Thyroid gland (tissue), 4 donors: ENCODE measurements around the gene KLK1. TPM values are rescaled to one million over a fixed set of nuclear protein-coding genes. Genes with fewer than 3 reads are reported as not detected.
A peak's percentile ranks its signal among the peaks of the same experiment; 100 is the strongest.

ENCODE experiments used
- DNase-seq, 2 donors: peaks; one replicate each; pipeline ENCODE4 v3.0.0-alpha.2; 2019
- H3K27ac ChIP-seq, 3 donors: fragments of 200-600 bp; sonication (generic); 1 replicate in 2 of 3; 2 replicates in 1 of 3; pipeline ENCODE4 v1.5.1; 2016 to 2019; ENCODE audit warnings: mild to moderate bottlenecking in 1 of 3, moderate library complexity in 1 of 3
- H3K27me3 ChIP-seq: fragments of 200-600 bp; sonication (generic); one replicate; pipeline ENCODE4 v1.5.1; 2019
- H3K36me3 ChIP-seq, 2 donors: fragments of 200-600 bp; sonication (generic); one replicate each; pipeline ENCODE4 v1.5.1; 2016 to 2019
- H3K4me1 ChIP-seq, 2 donors: fragments of 200-600 bp; sonication (generic); one replicate each; pipeline ENCODE4 v1.5.1; 2017 to 2019
- H3K4me3 ChIP-seq, 3 donors: fragments of 200-600 bp; sonication (generic); replicated peaks in 1 of 3; 1 replicate in 2 of 3; 2 replicates in 1 of 3; pipeline ENCODE4 v1.5.1; 2016; ENCODE audit warnings: mild to moderate bottlenecking in 1 of 3
- H3K9me3 ChIP-seq: fragments of 200-600 bp; sonication (generic); one replicate; pipeline ENCODE4 v1.5.1; 2017
- POLR2A ChIP-seq, 2 donors: fragments of 450-650 bp; IDR thresholded peaks; one replicate each; pipeline ENCODE4 v1.6.1; 2017; ENCODE audit warnings: antibody characterized with exemption in 2 of 2, mild to moderate bottlenecking in 2 of 2, moderate library complexity in 1 of 2
- WGBS, 2 donors: methylation state at CpG; one replicate each; pipeline ENCODE4 v1.1.5; 2017; 5-methylcytosine and 5-hydroxymethylcytosine counted together
- intact Hi-C: fragments of 100-400 bp; cut with DNase I; formaldehyde crosslinking; loops from one replicate; pipeline ENCODE4 v1.15.1; 2023
- total RNA-seq, 4 donors: library from RNA; depleted of rRNA; stranded (reverse); fragments of >200 nt; gene quantifications; one replicate each; pipeline ENCODE4 v1.2.3, GENCODE V29; 2016
- TF ChIP-seq, protein P1 (sequence below), 6 experiments: fragments of 200-600 bp in 3 of 6; fragments of 450-650 bp in 3 of 6; sonication (generic) in 3 of 6; IDR thresholded peaks; one replicate each; pipeline ENCODE4 v1.5.1; 2016 to 2019; ENCODE audit warnings: antibody characterized with exemption in 6 of 6, mild to moderate bottlenecking in 2 of 6, inconsistent platforms in 1 of 6, moderate library complexity in 1 of 6

The KLK1 gene
- total RNA-seq, 4 donors from 2014 or later = 0.67 to 6.6 (median 6.1) TPM; not detected in 1

DNA sequence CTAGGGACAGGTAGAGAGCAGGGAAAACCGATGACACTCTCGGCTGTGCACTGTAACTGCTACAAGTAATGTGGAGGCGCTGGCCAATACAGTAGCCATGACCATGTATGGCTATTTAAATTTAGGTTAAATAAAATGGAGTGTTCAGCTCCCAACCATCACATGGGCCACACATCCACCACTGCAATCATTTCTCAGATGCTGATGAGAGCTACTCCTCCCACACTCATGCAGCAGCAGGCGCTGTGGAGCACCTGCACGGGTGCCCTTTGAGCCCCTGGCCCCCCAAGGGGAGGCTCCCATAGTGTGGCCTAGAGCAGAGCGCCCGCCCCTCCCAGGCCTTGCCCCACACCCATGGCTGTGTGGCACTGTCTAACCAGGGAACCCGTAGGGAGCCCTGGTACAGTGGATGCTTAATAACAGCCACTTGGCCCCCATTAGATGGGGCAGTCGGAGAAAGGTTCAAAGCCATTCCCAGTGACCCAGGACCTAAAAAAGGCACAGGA is 27.4 kb downstream of the KLK1 start:
- Histone ChIP-seq H3K4me1 (peaks cover 0 to 4% of the 10 kb centered on the region in 2 donors), H3K36me3 (peaks cover 18 to 22% of the 10 kb centered on the region in 2 donors), H3K27ac (no peak overlapping the region), H3K4me3 (no peak overlapping the region), H3K27me3 (no peaks in the 10 kb centered on the region), H3K9me3 (no peaks in the 10 kb centered on the region)
- WGBS, 2 donors = 78 to 100% methylated on average over 5 of the region's 9 CpGs
- intact Hi-C loops = loop anchor here (5.0 kb wide), 1 partner anchor 126 kb away; no protein-coding TSS in a partner anchor
- TF ChIP-seq POLR2A (IDR thresholded peaks at IDR 0.05) = no peak
- TF ChIP-seq, protein P1, sequence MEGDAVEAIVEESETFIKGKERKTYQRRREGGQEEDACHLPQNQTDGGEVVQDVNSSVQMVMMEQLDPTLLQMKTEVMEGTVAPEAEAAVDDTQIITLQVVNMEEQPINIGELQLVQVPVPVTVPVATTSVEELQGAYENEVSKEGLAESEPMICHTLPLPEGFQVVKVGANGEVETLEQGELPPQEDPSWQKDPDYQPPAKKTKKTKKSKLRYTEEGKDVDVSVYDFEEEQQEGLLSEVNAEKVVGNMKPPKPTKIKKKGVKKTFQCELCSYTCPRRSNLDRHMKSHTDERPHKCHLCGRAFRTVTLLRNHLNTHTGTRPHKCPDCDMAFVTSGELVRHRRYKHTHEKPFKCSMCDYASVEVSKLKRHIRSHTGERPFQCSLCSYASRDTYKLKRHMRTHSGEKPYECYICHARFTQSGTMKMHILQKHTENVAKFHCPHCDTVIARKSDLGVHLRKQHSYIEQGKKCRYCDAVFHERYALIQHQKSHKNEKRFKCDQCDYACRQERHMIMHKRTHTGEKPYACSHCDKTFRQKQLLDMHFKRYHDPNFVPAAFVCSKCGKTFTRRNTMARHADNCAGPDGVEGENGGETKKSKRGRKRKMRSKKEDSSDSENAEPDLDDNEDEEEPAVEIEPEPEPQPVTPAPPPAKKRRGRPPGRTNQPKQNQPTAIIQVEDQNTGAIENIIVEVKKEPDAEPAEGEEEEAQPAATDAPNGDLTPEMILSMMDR (IDR thresholded peaks at IDR 0.05) = no peak
- DNase-seq = no peak

DNA sequence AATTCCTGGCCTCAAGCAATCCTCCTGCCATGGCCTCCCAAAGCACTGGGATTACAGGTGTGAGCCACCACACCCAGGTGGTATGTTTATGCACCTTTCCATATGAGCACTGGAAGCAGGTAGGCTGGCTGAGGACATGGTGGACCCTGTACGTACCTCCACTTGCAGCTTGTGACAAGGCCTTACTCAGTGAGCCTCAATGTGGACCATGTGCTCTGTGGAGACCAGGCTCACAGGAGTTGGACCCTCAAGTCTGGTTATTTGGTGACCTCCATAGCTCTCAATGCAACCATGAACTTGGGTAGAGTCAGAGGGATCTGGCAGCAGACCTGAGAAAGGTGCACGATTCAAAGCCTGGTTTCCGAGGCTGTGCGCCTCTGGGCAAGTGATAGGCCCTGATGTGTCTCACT is 27.9 kb downstream of the KLK1 start:
- Histone ChIP-seq H3K36me3 (peaks cover 14 to 18% of the 10 kb centered on the region in 2 donors), H3K27ac (no peak overlapping the region), H3K27me3 (no peaks in the 10 kb centered on the region), H3K4me3 (no peak overlapping the region), H3K9me3 (no peaks in the 10 kb centered on the region), H3K4me1 (peaks cover 0 to 4% of the 10 kb centered on the region in 2 donors)
- no peak for DNase-seq
- intact Hi-C loops = loop anchor here (5.0 kb wide), 1 partner anchor 127 kb away; no protein-coding TSS in a partner anchor
- 93 to 98% methylated on average over 4 of the region's 4 CpGs for WGBS, 2 donors
- no peak for TF ChIP-seq POLR2A (IDR thresholded peaks at IDR 0.05)
- TF ChIP-seq, protein P1 (IDR thresholded peaks at IDR 0.05) = no peak

DNA sequence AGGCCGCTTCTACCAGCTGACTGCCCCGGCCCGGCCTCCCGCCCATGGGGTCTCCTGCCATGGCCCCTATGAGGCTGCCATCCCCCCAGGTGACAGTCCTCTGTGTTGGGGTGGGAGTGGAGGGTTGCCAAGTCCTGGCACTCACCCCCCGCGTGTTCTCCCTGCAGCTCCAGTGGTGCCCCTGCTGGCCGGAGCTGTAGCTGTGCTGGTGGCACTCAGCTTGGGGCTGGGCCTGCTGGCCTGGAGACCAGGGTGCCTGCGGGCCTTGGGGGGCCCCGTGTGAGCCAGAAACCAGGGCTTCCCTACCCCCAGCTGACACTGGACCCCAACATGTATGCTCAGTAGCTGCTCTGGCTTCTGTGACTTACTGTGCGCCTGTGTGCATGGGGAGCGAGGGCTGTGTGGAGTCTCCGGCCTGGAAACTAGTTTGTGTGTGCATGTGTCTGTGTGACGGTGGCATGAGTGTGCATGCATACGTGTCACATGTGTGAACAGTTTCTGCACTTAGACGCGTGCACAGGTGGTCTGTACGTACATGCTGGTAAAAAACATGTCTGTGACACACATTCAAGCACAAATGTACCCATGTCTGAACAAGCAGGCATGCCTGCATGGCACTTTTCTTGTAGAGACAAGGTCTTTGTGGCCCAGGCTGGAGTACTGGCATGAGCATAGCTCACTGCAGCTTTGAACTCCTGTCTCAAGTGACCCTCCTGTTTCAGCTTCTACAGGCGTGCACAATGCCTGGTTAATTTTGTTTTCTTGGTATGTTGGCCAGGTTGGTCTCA is 28.5 kb downstream of the KLK1 start:
- intact Hi-C loops = loop anchor here (5.0 kb wide), 1 partner anchor 127 kb away; no protein-coding TSS in a partner anchor
- Histone ChIP-seq H3K36me3 (peaks cover 14 to 18% of the 10 kb centered on the region in 2 donors), H3K27ac (no peak overlapping the region), H3K4me1 (peaks cover 0 to 4% of the 10 kb centered on the region in 2 donors), H3K27me3 (no peaks in the 10 kb centered on the region), H3K9me3 (no peaks in the 10 kb centered on the region), H3K4me3 (no peak overlapping the region)
- WGBS, 2 donors = 47 to 66% methylated on average over 13 to 18 of the region's 18 CpGs
- TF ChIP-seq POLR2A (IDR thresholded peaks at IDR 0.05) = no peak
- TF ChIP-seq, protein P1 (IDR thresholded peaks at IDR 0.05) = no peak
- DNase-seq = peak in 1 of 2 donors; percentile 10

DNA sequence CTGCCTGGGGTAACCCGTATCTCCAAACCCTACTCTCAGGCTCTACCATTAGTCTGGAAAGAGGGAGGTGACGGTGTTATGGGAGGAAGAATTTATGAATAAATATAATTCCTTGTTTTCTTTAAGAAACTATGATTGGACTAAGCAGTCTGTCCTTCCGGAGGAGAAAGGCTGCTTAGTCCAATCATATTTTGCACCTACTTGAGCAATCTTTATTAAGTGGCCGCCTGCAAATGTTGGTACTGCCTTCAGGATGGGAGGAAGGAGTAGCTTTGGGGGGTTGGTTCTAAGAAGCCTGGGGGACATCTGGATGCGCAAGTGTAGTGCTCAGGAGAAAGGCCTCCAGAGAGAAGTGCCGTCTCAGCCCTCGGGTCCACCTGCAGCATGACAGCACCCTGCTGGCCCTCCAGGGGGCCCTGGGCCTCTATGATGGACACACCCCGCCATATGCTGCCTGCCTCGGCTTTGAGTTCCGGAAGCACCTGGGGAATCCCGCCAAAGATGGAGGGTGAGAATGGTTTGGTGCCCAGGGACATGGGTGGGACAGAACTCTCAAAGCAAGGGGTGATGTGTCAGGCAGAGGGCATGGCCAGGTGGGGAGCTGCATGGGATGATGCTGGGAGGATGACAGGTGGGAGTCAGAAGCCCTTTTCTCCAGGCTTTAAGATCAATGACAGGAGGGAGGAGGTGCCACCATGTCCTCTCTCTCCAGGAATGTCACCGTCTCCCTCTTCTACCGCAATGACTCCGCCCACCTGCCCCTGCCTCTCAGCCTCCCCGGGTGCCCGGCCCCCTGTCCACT is 29.3 kb downstream of the KLK1 start:
- Histone ChIP-seq H3K36me3 (peaks cover 14 to 18% of the 10 kb centered on the region in 2 donors), H3K27me3 (no peaks in the 10 kb centered on the region), H3K4me3 (no peak overlapping the region), H3K9me3 (no peaks in the 10 kb centered on the region), H3K4me1 (peaks cover 0 to 4% of the 10 kb centered on the region in 2 donors), H3K27ac (no peak overlapping the region)
- 23 to 30% methylated on average over 10 to 15 of the region's 16 CpGs for WGBS, 2 donors
- intact Hi-C loops = no loop called here
- DNase-seq = peak; percentile 39 to 44
- TF ChIP-seq, protein P1 (IDR thresholded peaks at IDR 0.05) = peak in 3 of 6 experiments; percentile 6 to 36 (median 25)
- TF ChIP-seq POLR2A (IDR thresholded peaks at IDR 0.05) = no peak
